PC-9 (cell line): ENCODE data around the gene MYO19.

Experiments
- CTCF ChIP-seq: fragments of 200-600 bp; sonication (generic); conservative IDR thresholded peaks from 2 replicates; pipeline ENCODE4 v1.6.1; 2017; ENCODE audit warnings: mixed run types, antibody characterized with exemption, mild to moderate bottlenecking, moderate library complexity
- EZH2 ChIP-seq: fragments of 200-600 bp; sonication (generic); IDR thresholded peaks from 2 replicates; pipeline ENCODE4 v1.8.0; 2017; ENCODE audit warnings: antibody characterized with exemption, low read depth

GRCh38 chr17:36547776-36548175 lies 13.1 kb upstream of the MYO19 start:
- TF ChIP-seq CTCF: no peak
- no peak for TF ChIP-seq EZH2
